Measurements from ENCODE around the gene P3H1.
"Not testable (repeated sequence)": the region's sequence is repeated elsewhere in the genome, so short reads cannot be mapped to it uniquely, and the experiment has no call there.

The P3H1 gene

GRCh38 chr1:42725820-42726219, 41.0 kb downstream of the P3H1 start:
- not testable (repeated sequence) for DNase-seq

GRCh38 chr1:42723511-42723910, 43.3 kb downstream of the P3H1 start:
- no peak for DNase-seq

GRCh38 chr1:42722403-42722802, 44.4 kb downstream of the P3H1 start:
- DNase-seq = not testable (repeated sequence)

- no peak for DNase-seq
These were observed 44.9 kb downstream of the P3H1 start for GRCh38 chr1:42721926-42722325.

GRCh38 chr1:42720868-42721267, 46.0 kb downstream of the P3H1 start:
- DNase-seq = no peak

GRCh38 chr1:42714441-42714840, 52.4 kb downstream of the P3H1 start:
- not testable (repeated sequence) for DNase-seq

- no peak for DNase-seq
These were observed 53.5 kb downstream of the P3H1 start for GRCh38 chr1:42713293-42713692.

- DNase-seq = not testable (repeated sequence)
These were observed 54.0 kb downstream of the P3H1 start for GRCh38 chr1:42712808-42713207.

- no peak for DNase-seq
These were observed 62.9 kb downstream of the P3H1 start for GRCh38 chr1:42703888-42704464.

GRCh38 chr1:42700006-42700405, 66.8 kb downstream of the P3H1 start:
- DNase-seq = no peak

- no peak for DNase-seq
These were observed 68.6 kb downstream of the P3H1 start for GRCh38 chr1:42698081-42698813.
